ENCODE measurements around the gene GIT1.

Gene GIT1

GRCh38 chr17:29615492-29616299 is 26.2 kb upstream of the GIT1 start:
- peak; percentile 88 for DNase-seq (ENCODE audit: low read depth)

- peak; percentile 40 for DNase-seq (ENCODE audit: low read depth)
These were observed 25.6 kb upstream of the GIT1 start for GRCh38 chr17:29615048-29615385.

DNA sequence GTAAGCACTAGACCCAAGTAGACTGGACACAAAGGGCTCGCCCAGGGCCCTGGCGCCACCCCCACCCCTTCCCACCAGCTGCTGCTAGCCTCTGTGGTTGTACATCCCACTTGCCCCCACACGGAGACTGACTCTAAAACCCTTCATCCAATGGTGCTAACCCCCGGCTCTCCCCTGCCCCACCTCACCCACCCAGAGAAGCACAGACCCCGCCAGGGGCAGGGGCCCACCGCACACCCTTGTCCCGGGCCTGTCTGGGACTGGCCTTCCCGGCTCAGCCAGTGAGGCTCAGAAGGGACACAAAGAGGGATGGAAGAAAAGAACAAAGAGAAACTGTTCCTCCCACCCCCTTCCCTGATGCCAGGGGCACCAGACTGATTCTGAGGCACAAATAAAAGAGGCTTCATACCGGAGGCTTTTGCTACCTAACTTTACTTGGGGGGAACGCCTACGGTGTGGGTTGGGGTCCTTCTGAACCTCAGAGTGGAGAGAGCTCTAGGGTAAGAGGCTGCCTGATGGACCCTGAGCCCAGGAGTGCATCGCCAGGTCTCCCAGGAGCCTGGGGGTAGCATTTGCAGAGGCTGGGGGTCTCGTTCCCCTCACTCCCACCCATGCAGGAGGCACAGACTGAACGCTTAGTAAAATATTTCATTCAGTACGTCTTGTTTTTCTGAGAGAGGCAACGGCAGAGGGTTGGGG is 25.1 kb upstream of the GIT1 start:
- no peak for DNase-seq (ENCODE audit: low read depth)

GRCh38 chr17:29613856-29614255 is 24.4 kb upstream of the GIT1 start:
- no peak for DNase-seq (ENCODE audit: low read depth)

DNA sequence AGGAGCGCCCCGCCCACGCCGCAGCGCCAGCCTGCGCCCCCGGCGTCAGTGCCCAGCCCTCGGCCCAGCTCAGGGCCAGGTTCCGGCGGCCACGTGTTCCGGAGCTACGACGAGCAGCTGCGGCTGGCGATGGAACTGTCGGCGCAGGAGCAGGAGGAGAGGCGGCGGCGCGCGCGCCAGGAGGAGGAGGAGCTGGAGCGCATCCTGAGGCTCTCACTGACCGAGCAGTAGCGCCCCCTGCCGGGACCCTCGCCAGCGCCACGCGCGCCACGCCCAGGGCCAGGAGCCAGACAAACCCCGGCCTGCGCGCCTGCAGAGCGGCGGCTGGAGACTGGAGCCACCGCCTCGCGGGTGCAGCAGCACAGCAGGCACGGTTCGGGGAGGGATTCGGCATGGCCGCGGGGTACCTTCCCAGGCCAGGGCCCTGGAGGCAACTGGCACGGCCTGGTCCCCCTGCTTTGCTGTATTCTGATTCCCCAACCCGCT is 23.9 kb upstream of the GIT1 start:
- peak; percentile 89 for DNase-seq (ENCODE audit: low read depth)

DNA sequence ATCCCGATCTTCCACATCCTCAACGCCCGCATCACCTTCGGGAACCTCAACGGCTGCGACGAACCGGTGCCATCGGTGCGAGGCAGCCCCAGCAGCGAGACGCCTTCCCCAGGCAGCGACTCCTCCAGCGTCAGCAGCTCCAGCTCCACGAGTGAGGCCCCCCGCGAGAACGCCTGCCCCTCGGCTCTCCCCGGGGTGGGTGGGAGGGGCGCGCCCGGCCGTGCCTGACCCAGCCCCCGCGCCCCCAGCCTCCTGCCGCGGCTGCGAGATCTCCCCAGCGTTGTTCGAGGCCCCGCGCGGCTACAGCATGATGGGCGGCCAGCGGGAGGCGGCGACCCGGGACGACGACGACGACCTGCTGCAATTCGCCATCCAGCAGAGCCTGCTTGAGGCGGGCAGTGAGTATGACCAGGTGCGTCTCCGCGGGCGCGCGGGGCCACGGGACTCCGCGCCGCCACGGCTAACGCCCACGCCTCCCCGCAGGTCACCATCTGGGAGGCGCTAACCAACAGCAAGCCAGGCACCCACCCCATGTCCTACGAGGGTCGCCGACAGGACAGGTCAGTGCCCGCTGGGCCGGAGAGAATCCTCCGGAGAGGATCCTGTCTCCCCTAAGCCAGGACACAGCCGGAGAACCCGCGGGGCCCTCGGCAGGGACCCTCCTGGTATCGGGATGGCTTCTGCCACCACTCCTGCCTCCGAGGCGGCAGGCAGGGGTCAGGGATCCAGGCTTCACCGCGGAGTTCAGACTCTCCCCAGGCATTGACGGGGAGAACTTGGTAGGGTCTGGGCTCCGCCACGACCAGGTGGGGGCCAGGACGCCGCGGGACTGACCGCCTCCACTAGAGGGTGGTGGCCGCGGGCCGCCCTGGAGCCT is 23.2 kb upstream of the GIT1 start:
- DNase-seq (ENCODE audit: low read depth): no peak

- DNase-seq (ENCODE audit: low read depth): no peak
These were observed 22.6 kb upstream of the GIT1 start for GRCh38 chr17:29612094-29612403.

GRCh38 chr17:29611351-29612093 is 22.1 kb upstream of the GIT1 start:
- no peak for DNase-seq (ENCODE audit: low read depth)

- no peak for DNase-seq (ENCODE audit: low read depth)
These were observed 20.9 kb upstream of the GIT1 start for GRCh38 chr17:29610395-29610794.

- no peak for DNase-seq (ENCODE audit: low read depth)
These were observed 19.5 kb upstream of the GIT1 start for GRCh38 chr17:29608986-29609385.

DNA sequence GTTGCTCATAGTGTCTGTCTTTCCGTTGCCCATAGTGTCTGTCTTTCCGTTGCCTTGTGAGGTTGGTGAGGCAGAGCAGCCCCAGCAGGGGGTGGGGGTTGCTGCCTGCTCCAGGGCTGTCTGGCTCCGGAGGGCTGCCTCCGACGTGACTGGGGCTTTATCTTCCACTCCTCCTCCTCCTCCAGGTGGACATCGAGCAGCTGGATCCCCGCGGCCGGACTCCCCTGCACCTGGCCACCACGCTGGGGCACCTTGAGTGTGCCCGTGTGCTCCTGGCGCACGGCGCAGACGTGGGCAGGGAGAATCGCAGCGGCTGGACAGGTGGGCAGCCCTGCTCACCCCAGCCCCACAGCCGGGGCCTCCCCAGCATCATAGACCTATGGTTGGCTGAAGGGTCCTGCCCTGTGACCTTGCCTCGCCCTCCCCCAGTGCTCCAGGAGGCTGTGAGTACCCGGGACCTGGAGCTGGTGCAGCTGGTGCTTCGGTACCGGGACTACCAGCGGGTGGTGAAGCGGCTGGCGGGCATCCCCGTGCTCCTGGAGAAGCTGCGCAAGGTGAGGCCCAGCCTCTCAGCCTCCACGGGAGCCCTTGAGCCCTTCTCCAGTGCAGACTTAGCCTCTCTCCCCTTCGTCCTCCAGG is 18.2 kb upstream of the GIT1 start:
- DNase-seq (ENCODE audit: low read depth): no peak

GRCh38 chr17:29603109-29603674 is 13.7 kb upstream of the GIT1 start:
- DNase-seq (ENCODE audit: low read depth): no peak

DNA sequence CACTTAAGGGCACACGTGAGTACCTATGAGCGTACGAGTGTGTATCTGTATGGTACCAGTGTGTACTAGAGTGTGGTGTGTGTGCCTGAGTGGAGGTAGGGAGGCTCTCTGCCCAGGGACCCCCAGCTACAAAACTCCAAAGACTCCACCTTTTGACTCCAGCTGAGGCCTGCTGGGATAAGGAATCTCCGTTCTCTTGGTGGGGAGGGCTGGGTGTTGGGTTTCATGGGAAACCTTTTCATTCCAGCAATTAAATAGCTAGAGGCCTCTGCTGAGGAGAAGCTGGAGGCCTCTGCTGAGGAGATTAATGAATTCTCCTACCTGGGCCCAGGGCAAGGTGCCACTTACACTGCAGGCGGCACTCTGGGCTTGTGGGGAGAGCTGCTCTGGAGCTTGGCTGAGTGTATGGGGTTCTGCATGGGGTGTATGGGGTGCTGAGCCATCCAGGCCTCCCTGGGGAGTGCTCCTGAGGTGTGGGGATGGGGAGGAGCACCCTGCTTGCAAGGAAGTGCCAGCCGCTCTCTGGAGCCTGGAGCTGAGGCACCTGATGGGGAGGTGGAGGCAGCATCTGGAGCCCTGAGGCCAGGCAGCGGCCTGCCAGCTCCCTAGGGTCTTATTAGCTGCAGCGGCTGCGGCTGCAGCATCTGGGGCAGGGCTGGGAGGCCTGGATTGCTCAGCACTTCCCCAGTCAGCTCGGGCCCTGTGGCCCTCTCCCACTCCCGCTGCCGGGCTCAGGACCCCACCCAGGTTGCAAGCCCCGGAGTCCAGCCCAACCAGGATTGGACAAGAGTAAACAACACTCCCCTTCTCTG is 8.1 kb upstream of the GIT1 start:
- no peak for DNase-seq (ENCODE audit: low read depth)

- DNase-seq (ENCODE audit: low read depth): no peak
These were observed 7.4 kb upstream of the GIT1 start for GRCh38 chr17:29596811-29597210.

DNA sequence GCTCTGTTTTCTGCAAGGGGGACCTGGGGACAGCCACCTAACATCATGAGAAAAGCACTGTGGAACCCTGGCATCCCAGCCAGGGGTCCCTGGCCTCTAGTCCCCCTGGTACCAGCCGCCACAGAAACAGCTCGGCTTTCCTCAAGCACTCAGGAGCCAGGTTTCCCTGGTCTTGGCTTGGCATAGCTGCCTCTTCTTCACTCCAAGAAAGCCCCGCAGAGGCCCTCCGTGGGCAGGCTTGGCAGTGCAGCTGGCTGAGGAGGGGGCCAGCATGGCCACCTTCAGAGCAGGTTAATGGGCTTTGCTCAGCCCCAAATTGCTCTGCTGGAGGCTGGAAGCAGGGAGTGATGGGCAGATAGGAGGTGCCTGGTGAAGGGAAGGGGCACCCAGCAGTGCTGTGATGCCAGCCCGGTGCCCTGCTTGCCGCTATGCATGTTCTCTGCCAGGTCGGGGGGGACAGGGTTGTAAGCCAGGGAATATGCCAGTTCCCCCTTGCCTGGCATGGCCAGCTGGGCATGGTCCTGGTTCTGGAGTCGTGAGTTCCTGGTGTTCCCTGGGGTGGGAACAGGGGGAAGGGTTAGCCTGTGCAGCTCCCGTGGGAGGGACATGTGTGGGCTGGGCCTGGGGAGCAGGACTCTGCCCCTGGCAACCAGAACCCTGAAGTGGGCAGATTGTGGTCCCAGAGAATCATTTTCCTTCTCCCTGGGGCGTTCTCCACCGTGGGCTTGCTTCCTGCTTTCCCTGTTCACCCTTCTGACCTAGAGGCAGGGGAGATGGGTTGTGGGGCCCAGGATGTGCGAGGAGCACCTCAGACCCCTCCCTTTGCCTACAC is 6.7 kb upstream of the GIT1 start:
- DNase-seq (ENCODE audit: low read depth): no peak

DNA sequence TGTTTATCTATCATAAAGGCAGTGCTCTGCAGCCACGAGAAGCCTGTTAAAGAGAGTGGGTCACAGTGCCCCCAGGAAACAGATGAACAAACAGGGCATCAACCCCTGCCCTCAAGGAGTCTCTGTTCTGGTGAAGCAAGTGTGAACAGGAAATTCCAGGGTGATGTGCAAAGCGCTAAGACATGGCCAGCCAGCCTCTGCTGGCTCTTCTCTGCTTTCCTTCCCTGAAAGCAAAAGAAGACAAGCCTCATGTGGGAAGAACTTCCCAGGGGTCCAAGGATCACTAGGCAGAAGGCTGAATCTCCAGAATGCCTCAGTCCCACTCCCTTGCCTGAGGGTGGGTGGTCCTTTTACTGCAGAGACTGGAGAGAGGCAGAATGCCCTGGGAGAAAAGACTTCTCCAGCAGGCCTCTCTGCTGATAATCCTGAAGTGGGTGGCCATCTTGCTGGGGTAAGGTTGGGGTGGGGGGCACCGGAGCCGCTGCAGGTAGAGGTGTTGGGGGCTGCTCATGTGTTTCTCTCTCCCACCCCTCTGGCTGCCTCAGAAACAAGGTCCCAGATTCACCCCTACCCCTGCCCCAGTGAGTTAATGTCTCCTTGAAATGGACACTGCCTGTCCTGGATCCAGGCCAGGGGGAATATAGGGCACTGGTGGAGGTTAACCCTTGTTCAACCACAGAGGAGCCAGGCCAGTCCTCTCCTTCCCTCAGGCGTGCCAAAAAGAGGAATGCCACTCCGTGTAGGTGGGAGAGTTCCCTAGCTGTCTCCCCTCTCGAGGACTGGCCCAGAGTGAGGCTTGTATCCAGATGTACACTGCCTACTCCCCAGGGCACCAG is 5.9 kb upstream of the GIT1 start:
- DNase-seq (ENCODE audit: low read depth): no peak

DNA sequence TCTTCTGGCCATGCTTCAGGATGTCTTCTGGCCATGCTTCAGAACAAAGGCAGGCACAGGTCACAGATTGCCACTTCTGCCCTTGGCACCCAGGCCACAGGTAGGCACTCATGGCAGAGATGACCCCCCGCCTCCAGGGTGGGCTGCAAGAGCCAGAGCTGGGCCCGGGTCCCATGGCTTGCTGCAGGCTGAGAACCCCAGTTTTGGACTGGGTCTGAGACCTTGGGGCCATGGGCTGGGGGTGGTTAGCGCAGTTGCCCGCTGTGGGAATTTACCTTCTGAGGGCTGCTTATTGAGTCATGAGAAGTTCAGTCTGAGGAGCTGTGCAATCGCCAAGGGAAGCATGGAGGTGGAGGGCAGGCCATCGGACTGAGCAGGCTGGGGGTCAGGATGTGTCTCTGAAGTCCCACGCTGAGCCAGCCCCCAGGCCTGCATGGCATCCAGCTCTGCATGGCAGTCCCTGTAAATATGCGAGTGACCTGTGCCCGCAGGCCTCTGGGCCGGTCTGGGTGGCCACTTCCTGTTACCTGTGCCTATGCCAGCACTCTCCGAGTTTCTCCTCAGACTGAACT is 5.2 kb upstream of the GIT1 start:
- DNase-seq (ENCODE audit: low read depth): no peak

All from iris pigment epithelial cell (primary cell).